Femur (tissue), 1 donor: ENCODE results near the gene FCER2.

Experiments used
- DNase-seq: peaks from one replicate; pipeline ENCODE4 v3.0.0-alpha.2; 2017

The FCER2 gene

DNA sequence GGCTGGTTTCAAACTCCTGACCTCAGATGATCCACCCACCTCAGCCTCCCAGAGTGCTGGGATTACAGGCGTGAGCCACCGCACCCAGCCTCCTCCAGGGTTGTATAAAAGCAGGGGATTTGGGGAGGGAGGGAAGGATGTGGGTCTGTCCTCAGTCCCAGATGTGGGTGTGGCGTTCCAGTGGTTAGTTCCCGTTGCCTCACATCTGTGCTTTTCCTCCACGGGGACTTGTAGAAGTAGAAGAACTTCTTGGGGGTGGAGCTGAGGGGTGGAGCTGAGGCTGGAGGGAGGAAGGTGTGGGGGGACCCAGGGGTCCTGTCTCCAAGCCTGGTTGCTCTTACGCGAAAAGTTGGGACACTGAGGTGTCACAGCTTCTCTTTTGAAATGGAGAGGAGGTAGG lies 25.6 kb downstream of the FCER2 start:
- DNase-seq: no peak

DNA sequence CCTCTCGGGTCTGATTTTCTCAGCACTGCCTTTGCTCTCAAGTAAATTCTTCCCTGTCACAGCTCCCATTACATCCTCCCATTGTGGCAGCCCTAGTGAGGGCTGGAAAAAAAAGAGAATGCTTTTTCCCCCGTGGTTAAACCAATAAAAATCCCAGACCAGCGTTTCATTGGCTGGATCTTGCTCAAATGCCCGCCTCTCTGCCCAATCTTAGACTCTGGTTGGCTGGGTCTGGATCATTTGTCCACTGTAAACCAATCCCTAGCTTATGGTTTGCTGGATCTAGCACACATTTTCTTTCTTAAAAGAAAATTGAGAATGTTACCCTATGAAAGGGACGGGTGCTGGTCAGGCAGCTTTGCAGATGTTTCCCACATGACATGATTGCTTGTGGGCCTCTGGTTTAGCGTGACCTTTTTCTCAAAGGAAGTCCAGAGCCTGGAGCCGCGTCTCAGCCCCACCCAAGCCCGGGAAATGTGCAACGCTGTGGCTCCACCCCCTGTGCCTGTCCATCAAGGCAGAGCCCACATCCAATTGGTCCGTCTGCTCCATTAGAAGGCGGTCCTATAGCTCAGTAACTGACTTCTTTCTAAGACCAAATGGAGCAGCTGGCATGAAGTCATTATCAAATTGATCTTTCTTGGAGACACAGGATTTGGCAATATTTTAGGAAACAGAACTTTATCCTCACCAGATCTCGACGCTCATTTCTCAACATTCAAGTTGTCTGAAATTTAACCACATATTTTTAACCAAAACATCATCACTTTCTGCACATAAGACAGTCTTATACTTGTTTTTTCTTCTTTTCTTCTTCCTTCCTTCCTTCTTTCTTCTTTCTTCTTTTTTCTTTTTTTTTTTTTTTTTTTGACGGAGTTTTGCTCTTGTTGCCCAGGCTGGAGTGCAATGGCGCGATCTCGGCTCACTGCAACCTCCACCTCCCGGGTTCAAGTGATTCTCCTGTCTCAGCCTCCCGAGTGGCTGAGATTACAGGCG lies 27.6 kb downstream of the FCER2 start:
- DNase-seq: peak; percentile 69

DNA sequence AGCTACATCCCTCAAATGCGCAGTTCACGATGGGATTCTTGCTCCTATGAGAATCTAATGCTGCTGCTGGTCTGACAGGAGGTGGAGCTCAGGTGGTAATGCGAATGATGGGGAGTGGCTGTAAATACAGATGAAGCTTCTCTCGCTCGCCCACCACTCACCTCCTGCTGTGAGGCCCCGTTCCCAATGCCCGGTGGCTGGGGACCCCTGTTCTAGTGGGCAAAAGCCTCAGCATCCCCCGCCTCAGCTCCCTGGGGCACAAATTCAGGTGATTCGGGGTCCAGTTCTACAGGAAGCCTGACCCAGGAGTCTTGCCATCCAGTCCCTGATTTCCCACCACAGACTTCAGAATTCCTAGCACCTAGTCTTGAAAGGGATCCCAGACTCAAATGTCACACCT lies 29.4 kb downstream of the FCER2 start:
- no peak for DNase-seq

DNA sequence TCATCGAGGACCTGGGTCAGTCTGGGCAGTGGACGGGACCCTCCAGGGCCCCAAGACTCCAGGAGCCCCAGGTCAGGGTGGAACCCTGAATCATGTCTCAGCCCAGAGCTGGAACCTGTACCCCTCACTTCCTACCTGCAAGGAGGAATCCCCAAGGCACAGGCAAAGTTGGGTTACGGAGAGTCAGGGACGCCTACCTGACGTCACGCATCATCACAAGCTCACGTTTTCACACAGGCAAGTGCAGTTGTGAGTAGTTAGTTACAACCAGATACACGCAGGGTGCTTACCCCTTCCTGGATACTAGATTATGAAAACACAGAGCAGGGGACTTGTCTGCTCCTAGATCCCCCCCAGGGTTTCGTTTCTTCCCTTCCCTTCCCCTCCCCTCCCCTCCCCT lies 31.1 kb downstream of the FCER2 start:
- no peak for DNase-seq

DNA sequence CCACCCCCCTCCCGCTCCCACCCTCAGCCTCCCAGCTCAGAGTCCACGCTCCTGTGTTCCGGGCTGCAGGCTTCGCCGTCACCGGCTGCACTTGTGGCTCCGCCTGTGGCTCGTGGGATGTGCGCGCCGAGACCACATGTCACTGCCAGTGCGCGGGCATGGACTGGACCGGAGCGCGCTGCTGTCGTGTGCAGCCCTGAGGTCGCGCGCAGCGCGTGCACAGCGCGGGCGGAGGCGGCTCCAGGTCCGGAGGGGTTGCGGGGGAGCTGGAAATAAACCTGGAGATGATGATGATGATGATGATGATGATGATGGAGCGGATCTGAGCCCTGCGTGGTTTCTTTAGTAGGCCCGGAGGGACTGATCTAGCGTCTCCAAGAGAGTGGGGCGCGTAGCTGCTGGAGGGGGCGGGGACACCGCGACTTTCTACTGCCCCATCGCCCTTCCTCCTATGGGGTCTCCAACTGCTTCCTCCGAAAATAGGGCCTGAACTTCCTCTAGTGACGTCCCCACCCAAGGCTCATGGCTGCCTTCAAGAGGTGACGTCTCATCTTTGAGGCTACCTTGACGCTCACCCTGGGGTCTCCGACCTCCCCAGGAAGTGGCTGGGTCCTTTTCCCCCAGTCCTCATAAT lies 31.7 kb downstream of the FCER2 start:
- DNase-seq: peak; percentile 61

DNA sequence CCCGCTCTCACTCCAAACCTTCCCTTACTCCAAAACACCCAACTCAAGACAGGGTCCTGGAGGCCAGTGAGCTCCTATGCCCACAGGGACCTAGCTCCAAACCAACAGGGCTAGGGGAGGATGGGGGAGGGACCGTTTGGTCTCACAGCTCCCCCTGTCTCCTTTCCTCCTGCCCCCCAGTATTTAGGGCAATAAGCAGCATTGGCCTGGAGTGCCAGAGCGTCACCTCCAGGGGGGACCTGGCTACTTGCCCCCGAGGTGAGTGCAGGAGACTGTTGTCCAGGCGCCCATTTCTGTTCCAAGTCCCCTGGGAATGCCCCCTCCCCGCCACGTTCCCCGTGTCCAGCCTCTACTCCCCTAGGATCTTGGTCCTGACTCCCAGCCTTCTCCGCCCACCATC lies 32.3 kb downstream of the FCER2 start:
- DNase-seq: no peak

DNA sequence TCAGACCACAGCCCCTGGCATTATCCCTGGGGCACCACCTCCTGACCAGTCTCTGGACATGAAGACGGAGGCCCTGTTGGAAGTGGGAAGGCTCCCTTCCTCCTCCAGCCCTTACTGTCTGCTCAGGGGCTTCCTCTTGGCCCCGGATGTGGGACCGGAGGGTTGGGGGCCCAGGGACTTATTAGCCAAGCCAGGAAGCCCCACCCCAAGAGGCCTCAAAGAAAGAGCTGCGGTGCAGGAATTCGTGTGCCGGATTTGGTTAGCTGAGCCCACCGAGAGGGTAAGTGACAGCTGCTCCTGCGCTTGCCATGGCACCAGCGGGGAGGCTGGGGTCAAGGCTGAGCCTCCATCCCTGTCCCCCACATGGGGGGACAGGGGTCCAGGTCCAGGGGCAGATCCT lies 33.1 kb downstream of the FCER2 start, which contains the start of gene RETN:
TSS of gene RETN (plus strand) at position 208 of the 400 bp plus-strand sequence. CDS start 278 bp downstream, outside the sequence.
- DNase-seq: no peak

DNA sequence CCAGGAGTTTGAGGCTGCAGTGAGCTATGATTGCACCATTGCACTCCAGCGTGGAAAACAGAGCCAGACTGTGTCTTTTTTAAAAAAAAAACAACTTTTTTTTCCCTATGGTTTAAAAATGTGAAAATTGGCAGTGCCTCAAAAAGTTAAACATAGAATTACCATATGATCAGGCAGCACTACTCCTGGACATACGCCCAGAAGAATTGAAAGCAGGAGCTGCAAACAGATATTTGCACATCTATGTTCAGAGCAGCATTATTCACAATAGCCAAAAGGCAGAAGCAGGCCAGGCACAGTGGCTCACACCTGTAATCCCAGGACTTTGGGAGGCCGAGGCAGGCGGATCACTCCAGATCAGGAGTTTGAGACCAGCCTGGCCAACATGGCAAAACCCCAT lies 36.9 kb downstream of the FCER2 start:
- DNase-seq: peak; percentile 64

DNA sequence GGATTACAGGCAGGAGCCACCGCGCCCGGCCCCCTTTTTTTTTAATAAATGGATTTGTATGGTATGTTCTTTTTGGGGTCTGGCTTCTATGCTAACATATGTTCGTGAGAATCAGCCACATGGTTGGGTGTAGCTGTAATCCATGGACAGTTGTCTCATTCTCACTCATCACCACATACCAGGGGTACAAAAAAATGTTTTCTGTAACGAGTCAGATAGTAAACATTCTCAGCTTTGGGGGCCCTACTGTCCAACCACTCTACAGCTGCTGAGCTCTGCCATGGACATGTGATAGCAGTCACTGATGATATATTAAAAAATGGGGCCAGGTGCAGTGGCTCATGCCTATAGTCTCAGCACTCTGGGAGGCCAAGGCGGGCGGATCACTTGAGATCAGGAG lies 38.2 kb downstream of the FCER2 start:
- no peak for DNase-seq

DNA sequence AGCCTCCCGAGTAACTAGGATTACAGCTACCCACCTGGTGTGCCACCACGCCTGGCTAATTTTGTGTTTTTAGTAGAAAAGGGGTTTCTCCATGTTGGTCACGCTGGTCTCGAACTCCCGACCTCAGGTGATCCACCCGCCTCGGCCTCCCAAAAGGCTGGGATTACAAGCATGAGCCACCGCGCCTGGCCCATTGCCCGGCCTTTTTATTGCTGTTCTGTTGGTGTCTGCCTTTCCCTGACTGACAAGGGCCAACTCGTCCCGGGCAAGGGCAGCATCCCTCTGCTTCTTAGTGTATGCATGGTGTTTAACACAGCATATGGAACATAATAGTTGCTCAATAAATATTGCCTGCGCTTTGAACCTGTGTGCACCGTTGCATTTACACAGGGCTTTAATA lies 39.3 kb downstream of the FCER2 start:
- DNase-seq: no peak

DNA sequence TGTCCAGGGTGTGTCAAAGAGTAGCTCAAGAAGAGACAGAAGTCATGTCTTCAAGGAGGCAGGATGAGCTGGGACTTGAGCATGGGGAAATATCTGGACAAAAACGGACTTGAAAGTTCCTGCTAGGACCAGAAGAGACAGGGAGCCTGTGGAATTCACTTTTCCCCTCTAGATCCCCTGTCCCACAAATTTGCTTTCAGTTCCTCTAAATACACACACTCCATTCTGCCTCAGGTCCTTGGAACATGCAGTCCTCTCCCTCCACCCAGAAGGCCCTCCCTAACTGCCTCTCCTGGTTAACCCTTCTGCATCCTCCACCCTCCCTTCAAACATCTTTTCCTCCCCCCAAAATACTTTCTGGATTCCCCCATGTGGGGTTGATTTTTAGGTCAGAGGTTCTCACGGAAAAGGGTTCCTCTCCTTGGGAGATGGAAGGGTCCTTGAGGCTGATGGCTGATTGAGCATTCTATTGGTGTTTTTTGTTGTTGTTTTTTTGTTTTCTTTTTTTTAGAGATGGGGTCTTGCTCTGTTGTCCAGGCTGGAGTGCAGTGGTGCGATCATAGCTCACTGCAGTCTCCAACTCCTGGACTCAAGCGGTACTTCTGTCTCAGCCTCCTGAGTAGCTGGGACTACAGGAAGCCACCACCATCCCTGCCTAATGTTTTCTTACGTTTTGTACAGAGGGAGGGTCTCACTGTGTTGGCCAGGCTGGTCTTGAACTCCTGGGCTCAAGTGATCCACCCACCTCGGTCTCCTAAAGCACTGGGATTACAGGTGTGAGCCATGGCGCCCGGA lies 40.0 kb downstream of the FCER2 start:
- no peak for DNase-seq

DNA sequence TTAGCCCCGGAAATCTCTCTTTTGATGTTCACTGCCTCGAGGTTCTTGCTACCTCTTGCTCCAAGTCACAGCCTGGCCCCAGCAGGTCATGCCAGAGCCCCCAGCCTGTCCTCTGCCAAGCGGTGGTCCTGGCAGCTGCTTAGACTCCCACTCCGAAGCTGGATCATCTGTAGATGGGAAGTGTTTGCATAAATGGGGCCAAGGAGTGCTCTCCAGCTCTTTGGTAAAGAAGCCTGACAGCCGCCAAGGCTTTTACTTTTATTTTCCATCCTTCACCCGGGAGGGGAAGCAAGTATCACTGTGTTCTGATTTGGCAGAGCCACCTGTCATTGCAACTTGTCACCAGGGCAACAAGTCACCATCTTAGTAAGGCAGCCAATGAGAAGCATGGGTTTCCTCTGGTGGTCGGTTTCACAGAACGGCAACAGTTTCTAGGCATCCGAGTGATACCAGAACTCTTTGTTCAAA lies 43.7 kb downstream of the FCER2 start:
- DNase-seq: no peak

DNA sequence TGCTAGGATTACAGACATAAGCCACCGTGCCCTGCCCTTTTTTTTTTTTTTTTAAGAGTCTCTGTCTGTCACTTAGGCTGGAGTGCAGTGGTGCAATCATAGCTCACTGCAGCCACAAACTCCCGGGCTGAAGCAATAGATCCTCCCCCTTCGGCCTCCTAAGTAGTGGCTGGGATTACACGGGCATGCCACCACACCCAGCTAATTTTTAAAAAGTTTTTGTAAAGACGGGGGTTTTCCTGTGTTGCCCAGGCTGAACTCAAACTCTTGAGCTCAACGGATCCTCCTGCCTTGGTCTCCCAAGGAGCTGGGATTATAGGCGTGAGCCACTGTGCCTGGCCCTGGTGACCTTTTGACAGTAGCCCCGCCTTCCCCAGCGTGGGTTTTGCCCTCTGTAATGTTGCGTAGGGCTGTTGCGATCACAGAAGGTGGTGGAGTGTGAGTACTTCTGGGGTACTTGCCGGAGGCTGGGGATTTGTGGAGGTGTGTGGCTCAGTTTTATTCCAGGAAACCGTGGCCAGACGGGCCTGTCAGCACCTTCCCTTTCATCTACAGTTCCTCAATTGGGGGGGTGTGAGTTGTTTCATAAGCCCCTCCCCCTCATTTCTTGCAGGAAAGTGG lies 44.7 kb downstream of the FCER2 start:
- no peak for DNase-seq

DNA sequence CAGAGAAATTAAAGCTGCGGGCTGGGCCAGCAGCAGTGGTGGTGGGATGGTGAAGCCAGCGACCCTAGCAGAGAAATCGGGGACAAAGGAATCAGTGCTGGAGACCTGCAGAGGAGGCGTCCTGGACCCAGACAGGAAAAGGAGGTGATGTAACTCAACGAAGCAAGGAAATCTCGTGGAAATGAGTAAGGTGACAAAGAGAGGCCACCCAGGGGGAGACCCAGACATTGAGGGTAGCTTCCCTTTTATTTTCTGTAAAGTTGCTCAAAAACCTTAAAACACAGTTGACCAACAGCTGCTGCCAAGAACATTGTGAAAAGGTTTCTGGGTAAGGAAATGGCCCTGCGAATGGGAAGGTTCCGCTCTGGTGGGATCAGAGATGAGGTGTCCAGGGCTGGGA lies 46.4 kb downstream of the FCER2 start:
- DNase-seq: no peak

DNA sequence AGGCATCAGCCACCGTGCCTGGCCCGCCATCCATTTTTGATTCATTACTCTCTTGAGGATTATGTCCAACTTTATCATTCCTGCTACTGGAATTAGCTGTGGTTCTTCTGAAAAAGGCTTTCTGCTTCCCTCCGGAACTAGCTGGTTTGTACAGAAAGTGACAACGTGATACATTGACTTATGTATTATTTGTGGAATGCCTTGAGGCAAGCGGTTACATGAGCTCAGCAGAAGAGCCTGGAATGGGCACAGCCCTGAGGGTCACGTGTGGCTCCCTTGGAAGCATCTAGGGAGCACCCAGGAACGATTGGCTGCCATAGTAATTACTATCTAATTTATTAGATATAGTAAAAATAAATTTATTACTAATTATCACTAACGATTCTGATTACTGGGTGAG lies 47.5 kb downstream of the FCER2 start:
- DNase-seq: no peak

DNA sequence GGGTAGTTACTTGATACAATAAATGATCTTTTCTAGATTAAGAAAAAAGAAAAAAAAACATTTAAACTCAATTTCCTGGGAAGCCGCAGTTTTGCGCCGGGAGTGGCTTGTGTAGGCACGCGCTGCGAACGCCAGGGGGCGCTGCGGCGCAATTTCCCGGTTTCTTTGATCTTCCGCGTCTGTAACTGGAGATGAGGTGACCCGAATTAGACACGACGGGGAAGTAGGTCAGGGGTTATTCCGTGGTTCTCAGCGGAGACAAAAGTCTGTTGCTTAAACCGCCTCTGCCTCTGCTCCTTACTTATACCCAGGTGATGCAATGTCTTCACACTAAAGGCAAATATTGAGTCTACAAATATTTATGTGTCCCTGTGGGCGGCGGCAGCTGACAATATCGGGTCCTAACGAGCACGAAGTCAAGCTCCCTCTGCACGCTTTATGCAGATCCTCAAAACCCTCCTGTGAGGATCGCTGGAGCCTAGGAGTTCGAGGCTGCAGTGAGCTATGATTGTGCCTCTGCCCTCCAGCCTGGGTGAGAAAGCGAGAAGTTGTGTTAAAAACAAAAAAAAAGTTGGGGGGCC lies 49.8 kb downstream of the FCER2 start:
- DNase-seq: peak; percentile 91

DNA sequence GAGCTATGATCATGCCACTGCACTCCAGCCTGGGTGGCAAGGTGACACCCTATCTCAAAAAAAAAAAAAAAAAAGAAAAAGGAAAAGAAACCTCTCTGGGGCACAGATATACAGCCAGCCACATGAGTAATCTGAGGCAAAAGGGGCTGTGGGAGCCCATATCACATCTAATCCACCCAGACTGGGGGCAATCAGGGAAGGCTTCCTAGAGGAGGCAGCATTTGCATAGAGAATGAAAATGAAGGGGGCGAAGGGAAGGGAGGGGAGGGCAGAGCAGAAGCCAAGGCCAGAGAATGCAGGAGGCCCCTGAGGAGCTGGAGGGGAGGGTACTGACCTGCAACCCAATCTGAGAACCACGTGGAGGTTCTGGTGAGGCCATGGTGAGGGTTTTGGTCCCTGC lies 51.8 kb downstream of the FCER2 start:
- no peak for DNase-seq

DNA sequence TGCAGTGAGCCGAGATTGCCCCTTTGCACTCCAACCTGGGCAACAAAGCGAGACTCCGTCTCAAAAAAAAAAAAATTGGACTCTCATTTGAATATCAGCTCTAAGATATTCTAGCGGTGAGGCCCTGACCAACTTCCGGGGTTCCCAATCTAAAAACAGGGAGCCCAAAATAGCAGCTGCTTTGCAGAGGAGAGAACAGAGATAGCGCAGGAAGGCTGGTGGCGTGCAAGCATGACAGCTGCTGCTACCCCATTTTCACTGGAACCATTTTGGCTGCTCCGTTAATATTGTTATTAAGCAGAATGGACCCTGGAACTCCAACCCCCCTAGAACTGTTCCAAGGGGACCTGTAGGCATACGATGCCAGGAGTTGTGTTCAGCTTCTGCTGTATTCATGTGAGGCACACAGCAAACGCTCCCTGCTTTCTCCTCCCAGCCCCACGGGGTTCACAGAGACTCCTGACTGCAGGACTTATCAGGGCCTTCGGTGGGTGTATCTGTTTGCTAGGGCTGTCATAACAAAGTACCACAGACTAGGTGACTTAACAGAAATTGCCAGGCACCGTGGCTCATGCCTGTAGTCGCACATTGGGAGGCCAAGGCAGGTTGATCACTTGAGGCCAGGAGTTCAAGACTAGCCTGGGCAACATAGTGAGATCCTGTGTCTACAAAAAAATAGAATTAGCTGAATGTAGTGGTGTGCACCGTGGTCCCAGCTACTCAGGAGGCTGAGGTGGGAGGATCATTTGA lies 53.5 kb downstream of the FCER2 start:
- no peak for DNase-seq

DNA sequence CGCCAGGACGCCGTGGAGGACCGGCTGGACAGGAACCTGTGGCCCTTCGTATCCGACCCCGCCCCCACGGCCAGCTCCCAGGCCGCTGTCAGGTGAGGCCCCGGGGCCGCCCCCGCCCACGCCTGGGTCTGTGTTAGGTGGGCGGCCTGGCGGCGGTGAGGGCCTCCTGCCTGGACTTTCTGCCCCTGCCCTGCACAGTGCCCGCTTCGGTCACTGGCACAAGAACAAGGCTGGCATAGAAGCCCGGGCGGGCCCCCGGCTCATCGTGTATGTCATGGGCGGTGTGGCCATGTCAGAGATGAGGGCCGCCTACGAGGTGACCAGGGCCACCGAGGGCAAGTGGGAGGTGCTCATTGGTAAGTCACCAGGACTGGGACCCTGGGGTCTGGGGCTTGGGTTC lies 54.8 kb downstream of the FCER2 start:
- no peak for DNase-seq

DNA sequence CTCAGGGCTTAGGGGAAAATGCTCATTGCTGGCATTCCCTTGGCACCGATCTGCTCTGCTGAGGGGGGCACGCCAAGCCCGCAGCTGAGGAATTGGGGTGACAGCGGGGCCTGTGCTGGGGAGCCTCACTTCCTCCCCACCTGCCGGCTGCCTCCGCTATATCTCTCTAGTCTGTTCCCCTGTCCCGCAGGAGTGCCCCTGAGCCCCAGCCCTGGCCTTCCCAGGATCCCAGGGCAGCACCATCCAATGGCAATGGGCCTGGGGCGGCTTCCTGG lies 55.6 kb downstream of the FCER2 start:
- DNase-seq: no peak

DNA sequence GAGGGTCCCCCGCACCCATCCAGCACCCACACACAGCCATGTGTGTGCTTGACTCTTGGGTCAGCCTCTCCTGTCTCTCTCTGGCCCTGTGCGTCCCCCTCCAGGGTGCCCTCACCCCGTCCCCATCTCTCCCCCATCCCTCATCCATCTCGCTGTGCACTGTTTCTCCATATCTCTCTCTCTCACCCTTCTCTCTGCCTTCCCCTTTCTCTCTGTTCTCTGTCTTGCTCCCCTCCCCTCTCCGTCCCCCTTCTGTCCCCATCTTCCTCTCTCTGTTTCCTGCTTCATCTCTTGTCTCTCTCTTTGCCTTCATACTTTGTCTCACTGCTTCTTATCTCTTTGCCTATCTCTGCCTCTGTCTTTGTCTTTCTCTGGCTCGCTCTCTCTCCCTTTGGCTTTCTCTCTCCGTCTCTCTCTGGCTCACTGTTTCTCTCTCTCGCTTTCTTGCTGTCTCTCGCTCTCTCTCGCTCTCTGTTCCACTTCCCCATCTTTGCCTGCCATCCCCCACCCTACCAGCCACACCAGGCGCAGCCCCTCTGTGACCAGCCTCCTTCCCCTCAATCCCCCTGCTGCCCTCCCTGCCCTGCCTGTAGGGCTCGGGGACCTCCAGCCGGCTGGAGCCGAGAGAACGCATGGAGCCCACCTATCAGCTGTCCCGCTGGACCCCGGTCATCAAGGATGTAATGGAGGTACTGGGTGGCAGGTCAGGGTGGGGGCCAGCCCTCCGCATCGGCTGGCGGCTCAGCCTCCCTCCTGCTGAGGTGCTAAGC lies 56.1 kb downstream of the FCER2 start:
- DNase-seq: no peak
